GM19467 (cell line): Measurements from ENCODE around the gene CRELD1.

Source experiments
- ATAC-seq: cut with Tn5 transposase; IDR thresholded peaks from one replicate; pipeline ENCODE4 v1.9.1; 2021; ENCODE audit warnings: mild to moderate bottlenecking, moderate library complexity; ENCODE audit not compliant: unreplicated experiment

CRELD1 gene

DNA sequence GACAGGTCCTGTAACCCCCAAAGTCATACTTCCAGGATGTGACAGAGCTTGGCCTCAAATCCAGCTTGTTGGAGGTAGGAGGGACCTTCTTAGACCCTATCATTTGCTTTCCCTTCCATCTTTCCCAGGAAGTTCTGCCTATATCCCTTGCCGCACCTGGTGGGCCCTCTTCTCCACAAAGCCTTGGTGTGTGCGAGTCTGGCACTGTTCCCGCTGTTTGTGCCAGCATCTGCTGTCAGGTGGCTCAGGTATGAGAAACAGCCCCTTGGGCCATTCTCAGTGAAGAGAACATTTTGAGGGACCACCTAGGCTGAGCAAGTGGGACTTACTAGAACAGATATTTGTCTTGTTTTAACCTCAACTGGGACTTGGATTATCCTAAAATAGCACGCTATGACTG lies 29.7 kb upstream of the CRELD1 start:
- ATAC-seq: no peak

- ATAC-seq: no peak
Observed at GRCh38 chr3:9906480-9906879, 27.2 kb upstream of the CRELD1 start.

DNA sequence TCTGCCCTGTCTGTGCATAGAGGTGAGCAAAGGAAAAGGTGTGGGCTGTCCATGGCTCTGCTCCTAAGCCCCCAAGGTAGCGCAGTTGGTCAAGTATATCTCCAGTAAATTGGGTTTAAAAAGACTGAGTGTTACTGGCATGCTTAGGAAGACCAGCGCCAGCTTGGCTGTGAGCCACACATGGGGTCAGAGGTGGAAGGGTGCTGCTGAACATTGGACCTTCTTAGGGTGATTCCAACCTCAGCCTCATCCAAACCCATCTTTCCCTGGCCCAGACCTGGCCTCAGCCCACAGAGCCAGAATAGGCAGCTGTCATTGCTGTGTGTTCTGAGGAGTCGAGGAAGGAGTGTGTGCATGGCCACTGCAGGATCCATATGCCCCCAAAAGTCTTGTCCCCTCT lies 25.3 kb upstream of the CRELD1 start:
- ATAC-seq: no peak

DNA sequence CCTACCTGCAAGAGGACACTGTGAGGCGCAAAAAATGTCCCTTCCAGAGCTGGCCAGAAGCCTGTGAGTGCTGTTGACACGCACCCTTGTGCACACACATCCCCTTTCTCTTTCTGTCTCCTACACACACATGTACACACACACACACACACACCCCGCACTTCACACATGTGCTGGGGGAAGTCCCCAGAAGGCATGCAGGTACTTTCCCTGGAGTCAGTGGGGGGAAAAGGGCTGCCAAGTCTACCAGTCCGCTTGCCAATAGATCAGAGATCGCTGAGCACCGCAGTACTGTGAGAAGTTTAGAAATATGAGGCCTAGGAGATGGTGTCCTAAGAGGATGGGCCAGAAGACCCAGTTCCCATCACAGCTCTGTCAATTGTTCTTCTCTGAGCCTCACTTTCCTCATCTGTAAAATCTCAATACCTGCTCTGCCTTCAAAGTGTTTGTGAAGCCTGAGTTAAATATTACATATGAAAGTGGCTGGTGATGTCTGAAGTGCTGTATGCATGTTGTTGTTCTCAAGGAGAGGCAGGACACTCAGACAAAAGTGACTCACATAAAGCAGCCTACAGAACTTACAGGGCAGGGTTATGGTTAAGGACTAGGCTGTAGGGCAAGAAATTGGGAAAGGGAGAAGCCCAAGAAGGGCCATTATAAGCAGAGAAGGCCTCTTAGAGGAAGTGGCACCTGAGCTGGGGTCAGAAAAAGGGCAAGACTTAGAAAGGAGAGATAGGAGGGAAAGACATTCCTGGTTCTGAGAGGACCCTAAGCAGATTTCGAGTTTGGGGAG lies 24.2 kb upstream of the CRELD1 start:
- ATAC-seq: no peak

DNA sequence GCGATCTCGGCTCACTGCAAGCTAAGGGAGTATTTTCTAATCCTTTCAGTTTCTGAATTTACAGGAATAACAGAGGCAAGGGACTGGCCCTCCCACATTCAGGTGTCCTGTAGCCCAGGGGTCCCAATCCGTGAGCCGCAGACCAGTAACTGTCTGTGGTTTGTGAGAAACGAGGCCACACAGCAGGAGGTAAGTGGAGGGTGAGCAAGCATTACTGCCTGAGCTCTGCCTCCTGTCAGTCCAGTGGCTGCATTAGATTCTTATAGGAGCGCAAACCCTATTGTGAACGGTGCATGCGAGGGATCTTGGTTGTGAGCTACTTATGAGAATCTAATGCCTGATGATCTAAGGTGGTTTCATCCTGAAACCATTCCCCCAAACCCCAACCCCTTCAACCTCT lies 21.8 kb upstream of the CRELD1 start:
- no peak for ATAC-seq

- no peak for ATAC-seq
Observed at GRCh38 chr3:9912294-9912935, 21.2 kb upstream of the CRELD1 start.

DNA sequence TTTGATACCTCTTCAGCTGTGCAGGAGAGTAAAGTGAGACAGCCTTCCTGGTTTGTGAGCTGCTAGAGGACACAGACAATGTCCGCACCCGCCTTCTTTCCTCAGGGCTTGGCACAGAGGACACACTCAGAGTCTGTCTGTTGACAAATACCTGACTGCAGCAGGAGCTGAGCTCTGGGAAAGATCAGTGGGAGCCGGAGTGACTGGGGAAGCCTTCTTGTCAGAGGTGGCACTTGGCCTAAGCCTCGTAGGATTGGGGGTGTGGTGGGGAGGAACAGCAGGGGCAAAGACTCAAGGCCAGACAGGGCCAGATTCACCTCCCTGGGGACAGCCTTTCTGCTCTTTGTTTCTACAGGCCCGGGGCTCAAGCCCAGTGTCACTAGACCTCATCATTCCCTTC lies 20.0 kb upstream of the CRELD1 start:
- ATAC-seq: no peak

DNA sequence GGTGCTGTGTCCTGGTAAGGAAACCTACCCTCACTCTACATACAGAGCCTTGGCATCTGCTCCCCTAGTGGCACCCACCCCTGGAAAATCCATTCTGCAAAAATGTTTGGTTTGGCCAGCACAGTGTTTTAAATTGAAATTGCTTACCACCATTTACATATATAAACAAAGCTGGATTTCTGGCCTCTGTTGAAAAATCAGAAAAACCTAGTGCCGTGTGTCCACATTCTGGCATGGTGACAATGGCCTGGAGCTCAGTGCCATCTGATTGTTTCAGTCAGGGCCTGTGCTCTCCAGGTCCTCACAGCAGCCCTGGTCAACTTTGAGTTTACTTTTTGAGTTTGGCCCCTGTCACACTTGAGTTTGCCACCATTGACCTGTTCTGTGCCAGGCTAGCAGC lies 19.6 kb upstream of the CRELD1 start:
- no peak for ATAC-seq

DNA sequence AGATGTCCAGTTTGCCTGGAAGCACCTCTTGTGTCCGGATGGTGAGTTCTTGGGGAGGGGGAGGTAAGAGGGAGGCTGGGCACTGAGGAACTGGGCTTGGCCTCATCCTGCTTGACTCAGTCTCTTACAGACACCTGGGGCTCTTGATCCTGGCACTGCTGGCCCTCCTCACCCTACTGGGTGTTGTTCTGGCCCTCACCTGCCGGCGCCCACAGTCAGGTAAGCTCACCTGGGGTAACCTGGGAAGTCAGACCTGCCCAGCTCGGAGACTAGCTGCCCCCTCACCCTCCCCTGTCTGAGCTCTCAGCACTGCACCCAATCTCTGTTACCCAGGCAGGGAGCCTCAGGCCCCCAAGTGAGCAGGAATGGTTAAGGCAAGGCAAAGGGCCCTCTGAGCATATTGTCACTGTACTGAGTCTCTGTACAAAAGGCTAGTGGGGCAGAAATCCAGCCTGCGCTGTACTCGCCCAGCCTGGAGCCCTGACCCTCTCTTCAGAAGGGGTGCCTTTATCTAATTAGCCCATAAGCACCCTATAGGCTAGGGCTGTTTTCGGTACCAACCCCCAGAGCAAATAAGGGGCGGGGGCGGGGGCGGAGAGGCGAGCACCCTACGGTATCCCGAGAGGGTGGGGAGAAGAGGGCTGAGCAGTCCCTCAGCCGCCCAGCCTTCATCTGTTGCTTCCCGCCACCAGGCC lies 18.9 kb upstream of the CRELD1 start:
- no peak for ATAC-seq

DNA sequence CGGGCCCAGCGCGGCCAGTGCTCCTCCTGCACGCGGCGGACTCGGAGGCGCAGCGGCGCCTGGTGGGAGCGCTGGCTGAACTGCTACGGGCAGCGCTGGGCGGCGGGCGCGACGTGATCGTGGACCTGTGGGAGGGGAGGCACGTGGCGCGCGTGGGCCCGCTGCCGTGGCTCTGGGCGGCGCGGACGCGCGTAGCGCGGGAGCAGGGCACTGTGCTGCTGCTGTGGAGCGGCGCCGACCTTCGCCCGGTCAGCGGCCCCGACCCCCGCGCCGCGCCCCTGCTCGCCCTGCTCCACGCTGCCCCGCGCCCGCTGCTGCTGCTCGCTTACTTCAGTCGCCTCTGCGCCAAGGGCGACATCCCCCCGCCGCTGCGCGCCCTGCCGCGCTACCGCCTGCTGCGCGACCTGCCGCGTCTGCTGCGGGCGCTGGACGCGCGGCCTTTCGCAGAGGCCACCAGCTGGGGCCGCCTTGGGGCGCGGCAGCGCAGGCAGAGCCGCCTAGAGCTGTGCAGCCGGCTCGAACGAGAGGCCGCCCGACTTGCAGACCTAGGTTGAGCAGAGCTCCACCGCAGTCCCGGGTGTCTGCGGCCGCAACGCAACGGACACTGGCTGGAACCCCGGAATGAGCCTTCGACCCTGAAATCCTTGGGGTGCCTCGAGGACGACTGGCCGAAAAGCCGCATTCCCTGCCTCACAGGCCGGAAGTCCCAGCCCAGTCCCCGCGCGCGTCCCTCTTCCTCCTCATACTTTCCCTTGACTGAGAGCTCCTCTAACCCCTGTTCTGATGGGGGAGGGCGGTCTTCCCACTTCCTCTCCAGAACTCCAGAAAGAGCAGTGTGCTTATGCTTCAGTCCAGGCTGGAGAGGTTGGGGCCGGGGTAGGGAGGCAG lies 18.1 kb upstream of the CRELD1 start:
- no peak for ATAC-seq

GRCh38 chr3:9916346-9916733 lies 17.3 kb upstream of the CRELD1 start:
- ATAC-seq: no peak

DNA sequence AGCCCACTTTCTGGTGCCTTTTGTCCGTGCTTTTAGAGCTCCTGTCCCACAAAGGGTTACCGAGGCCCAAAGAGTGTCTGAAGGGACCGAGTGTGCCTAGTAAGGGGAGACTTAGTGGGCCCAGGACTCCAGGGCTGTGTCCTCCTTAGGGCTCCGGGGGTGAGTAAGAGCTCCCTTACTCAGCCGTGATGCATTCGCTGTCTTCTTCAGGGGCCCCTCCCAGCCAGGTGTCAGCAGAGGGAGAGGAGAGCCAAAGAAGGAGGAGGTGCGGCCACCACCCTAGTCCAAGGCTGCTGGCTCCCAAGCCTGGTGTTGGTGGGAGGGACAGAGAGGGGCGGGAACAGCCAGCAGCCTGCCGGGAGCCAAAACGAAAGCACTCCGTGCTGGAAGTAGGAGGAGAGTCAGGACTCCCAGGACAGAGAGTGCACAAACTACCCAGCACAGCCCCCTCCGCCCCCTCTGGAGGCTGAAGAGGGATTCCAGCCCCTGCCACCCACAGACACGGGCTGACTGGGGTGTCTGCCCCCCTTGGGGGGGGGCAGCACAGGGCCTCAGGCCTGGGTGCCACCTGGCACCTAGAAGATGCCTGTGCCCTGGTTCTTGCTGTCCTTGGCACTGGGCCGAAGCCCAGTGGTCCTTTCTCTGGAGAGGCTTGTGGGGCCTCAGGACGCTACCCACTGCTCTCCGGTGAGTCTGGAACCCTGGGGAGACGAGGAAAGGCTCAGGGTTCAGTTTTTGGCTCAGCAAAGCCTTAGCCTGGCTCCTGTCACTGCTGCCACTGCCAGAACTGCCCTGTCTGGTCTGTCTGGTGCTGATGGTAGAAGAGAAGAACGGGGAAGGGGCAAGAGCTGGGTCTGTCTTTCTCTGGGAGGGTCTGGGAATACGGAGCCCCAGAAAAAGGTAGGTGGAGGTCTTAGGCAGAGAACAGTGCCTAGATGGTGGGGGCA lies 16.6 kb upstream of the CRELD1 start, which contains the start of gene IL17RC:
Gene IL17RC, plus strand, starts transcription at position 365 of the 947 bp plus-strand sequence. Its CDS starts 218 bp downstream, at position 583.
- ATAC-seq: no peak

DNA sequence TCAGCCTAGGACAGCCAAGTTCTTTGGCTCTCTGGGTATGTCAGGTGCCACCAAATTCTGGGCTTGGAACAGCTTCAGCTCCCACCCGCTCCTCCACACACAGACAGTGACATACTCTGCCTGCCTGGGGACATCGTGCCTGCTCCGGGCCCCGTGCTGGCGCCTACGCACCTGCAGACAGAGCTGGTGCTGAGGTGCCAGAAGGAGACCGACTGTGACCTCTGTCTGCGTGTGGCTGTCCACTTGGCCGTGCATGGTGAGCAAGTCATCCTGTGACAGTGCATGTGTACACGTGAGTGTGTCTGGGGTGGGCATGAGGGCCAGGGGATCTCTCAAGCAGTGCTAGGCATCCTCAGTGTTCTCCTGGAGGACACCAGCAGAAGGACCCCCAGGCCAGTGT lies 15.8 kb upstream of the CRELD1 start:
- no peak for ATAC-seq

- ATAC-seq: no peak
Observed at GRCh38 chr3:9918261-9919038, 15.2 kb upstream of the CRELD1 start.

GRCh38 chr3:9928158-9928557 lies 5.5 kb upstream of the CRELD1 start:
- no peak for ATAC-seq

- ATAC-seq: no peak
Observed at GRCh38 chr3:9930804-9931418, 2.7 kb upstream of the CRELD1 start.

DNA sequence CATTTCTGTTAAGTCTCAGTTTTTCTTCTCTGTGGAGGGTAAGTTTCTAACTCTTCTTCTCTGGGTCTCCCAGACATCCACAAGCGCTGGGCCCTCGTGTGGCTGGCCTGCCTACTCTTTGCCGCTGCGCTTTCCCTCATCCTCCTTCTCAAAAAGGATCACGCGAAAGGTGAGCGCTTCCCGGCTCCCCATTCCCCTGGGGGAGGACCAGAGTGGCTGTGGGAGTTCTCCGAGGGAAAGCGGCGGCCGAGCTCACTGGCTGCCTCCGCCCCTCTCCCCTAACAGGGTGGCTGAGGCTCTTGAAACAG lies 1.1 kb upstream of the CRELD1 start:
- no peak for ATAC-seq

DNA sequence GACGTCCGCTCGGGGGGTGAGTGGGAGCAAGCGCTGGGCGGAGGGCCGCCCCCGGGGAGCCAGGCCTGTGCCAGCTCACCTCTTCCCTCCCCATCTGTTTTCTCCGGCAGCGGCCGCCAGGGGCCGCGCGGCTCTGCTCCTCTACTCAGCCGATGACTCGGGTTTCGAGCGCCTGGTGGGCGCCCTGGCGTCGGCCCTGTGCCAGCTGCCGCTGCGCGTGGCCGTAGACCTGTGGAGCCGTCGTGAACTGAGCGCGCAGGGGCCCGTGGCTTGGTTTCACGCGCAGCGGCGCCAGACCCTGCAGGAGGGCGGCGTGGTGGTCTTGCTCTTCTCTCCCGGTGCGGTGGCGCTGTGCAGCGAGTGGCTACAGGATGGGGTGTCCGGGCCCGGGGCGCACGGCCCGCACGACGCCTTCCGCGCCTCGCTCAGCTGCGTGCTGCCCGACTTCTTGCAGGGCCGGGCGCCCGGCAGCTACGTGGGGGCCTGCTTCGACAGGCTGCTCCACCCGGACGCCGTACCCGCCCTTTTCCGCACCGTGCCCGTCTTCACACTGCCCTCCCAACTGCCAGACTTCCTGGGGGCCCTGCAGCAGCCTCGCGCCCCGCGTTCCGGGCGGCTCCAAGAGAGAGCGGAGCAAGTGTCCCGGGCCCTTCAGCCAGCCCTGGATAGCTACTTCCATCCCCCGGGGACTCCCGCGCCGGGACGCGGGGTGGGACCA lies 632 bp upstream of the CRELD1 start:
- ATAC-seq: peak; percentile 60
